ENCODE measurements around the gene DDX20.

DDX20 gene

GRCh38 chr1:111716333-111716732 lies 39.4 kb upstream of the DDX20 start:
- Histone ChIP-seq H4K91ac (ENCODE audit: low read length) (no peak overlapping the region), H2AFZ (ENCODE audit: low read depth, low read length) (no peak overlapping the region), H3K14ac (ENCODE audit: low read length in 2 of 2) (no peak overlapping the region), H3K36me3 (ENCODE audit: control insufficient read depth in 1 of 2, insufficient read depth in 2 of 2, low read depth in 1 of 2, low read length in 2 of 2) (peaks cover 0 to 26% of the 10 kb centered on the region in 2 experiments), H4K8ac (ENCODE audit: low read length) (no peak overlapping the region), H2BK15ac (ENCODE audit: low read depth, poor library complexity, severe bottlenecking) (no peak overlapping the region), H3K4me2 (ENCODE audit: low read length, poor library complexity, severe bottlenecking) (no peak overlapping the region), H3K18ac (ENCODE audit: low read depth in 1 of 2, low read length in 2 of 2) (no peak overlapping the region), H2BK5ac (ENCODE audit: low read depth, low read length, poor library complexity, severe bottlenecking) (no peak overlapping the region), H3K79me1 (replicated peaks; ENCODE audit: low read length, poor library complexity, severe bottlenecking) (peaks cover 1% of the 10 kb centered on the region), H3K27ac (ENCODE audit: low read length, poor library complexity, severe bottlenecking) (no peak overlapping the region), H3K9ac (ENCODE audit: low read length) (no peak overlapping the region), H3K9me3 (ENCODE audit: control insufficient read depth, low read length) (no peaks in the 10 kb centered on the region), H2AK5ac (ENCODE audit: low read length, severe bottlenecking) (no peak overlapping the region), H2BK12ac (ENCODE audit: low read length in 2 of 2) (no peak overlapping the region), H3K23ac (ENCODE audit: low read length in 2 of 2) (no peak overlapping the region), H3K4me1 (ENCODE audit: control insufficient read depth, insufficient read depth, low read depth, low read length) (peaks cover 4% of the 10 kb centered on the region), H3K27me3 (ENCODE audit: control insufficient read depth in 1 of 2, insufficient read depth in 1 of 2, low read length in 2 of 2) (no peaks in the 10 kb centered on the region), H3K4ac (ENCODE audit: low read depth in 1 of 2, low read length in 2 of 2) (no peak overlapping the region), H2BK120ac (ENCODE audit: low read depth, low read length) (no peak overlapping the region), H3K4me3 (ENCODE audit: insufficient read depth in 1 of 2, low read depth in 1 of 2, low read length in 2 of 2) (no peak overlapping the region)
- WGBS = 62% methylated on average over 2 of the region's 3 CpGs
- DNase-seq = no peak

DNA sequence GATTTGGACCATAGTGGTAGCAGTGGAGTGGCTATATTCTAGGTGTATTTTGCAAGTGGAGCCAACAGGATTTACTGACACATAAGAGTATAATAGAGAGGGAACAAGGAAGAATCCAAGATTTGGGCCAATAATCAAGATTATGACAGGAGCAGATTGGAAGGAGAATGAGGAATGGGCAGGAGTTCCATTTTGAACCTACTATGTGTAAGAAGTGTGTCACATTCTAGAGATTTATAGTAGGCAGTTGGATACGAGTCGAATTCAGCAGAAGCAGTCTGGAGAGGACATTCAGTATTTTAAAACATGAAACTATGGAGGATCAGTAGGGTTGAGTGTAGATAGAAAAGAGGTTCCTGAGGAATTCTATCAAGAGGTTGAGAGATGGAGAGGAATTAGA lies 38.3 kb upstream of the DDX20 start:
- Histone ChIP-seq H4K91ac (ENCODE audit: low read length) (no peak overlapping the region), H2AK5ac (ENCODE audit: low read length, severe bottlenecking) (no peak overlapping the region), H2BK5ac (ENCODE audit: low read depth, low read length, poor library complexity, severe bottlenecking) (no peak overlapping the region), H3K4me3 (ENCODE audit: insufficient read depth in 1 of 2, low read depth in 1 of 2, low read length in 2 of 2) (no peak overlapping the region), H2AFZ (ENCODE audit: low read depth, low read length) (no peak overlapping the region), H3K18ac (ENCODE audit: low read depth in 1 of 2, low read length in 2 of 2) (no peak overlapping the region), H2BK12ac (ENCODE audit: low read length in 2 of 2) (no peak overlapping the region), H3K27ac (ENCODE audit: low read length, poor library complexity, severe bottlenecking) (no peak overlapping the region), H3K27me3 (ENCODE audit: control insufficient read depth in 1 of 2, insufficient read depth in 1 of 2, low read length in 2 of 2) (no peaks in the 10 kb centered on the region), H3K4ac (ENCODE audit: low read depth in 1 of 2, low read length in 2 of 2) (no peak overlapping the region), H3K9ac (ENCODE audit: low read length) (no peak overlapping the region), H3K14ac (ENCODE audit: low read length in 2 of 2) (no peak overlapping the region), H2BK15ac (ENCODE audit: low read depth, poor library complexity, severe bottlenecking) (no peak overlapping the region), H3K36me3 (ENCODE audit: control insufficient read depth in 1 of 2, insufficient read depth in 2 of 2, low read depth in 1 of 2, low read length in 2 of 2) (peaks cover 0 to 15% of the 10 kb centered on the region in 2 experiments), H3K4me2 (ENCODE audit: low read length, poor library complexity, severe bottlenecking) (no peak overlapping the region), H3K4me1 (ENCODE audit: control insufficient read depth, insufficient read depth, low read depth, low read length) (peaks cover 4% of the 10 kb centered on the region), H3K79me1 (replicated peaks; ENCODE audit: low read length, poor library complexity, severe bottlenecking) (peaks cover 1% of the 10 kb centered on the region), H2BK120ac (ENCODE audit: low read depth, low read length) (no peak overlapping the region), H3K23ac (ENCODE audit: low read length in 2 of 2) (no peak overlapping the region), H4K8ac (ENCODE audit: low read length) (no peak overlapping the region), H3K9me3 (ENCODE audit: control insufficient read depth, low read length) (no peaks in the 10 kb centered on the region)
- DNase-seq = no peak
- 97% methylated on average over 2 of the region's 2 CpGs for WGBS

DNA sequence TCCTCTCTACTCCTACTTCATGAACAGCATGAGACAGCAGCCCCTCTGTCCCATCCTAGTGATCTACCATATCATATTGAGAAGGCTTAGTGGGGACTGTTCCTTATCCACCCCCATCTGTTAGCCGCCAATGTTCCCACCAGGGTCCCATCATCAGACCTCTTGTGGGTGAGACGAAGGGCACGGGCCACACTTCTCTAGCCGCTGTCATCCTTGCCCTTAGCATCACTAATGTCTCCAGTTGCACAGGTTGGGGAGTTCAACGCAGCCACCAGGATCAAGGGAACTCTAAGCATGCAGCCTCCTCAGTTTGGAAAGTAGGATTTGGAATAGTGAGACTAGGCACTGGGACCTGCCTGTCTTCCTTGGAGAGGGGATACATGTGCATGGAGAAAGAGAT lies 36.6 kb upstream of the DDX20 start:
- Histone ChIP-seq H3K23ac (ENCODE audit: low read length in 2 of 2) (no peak overlapping the region), H3K36me3 (ENCODE audit: control insufficient read depth in 1 of 2, insufficient read depth in 2 of 2, low read depth in 1 of 2, low read length in 2 of 2) (peaks cover 0 to 9% of the 10 kb centered on the region in 2 experiments), H3K9ac (ENCODE audit: low read length) (no peak overlapping the region), H4K8ac (ENCODE audit: low read length) (no peak overlapping the region), H2BK5ac (ENCODE audit: low read depth, low read length, poor library complexity, severe bottlenecking) (no peak overlapping the region), H3K14ac (ENCODE audit: low read length in 2 of 2) (no peak overlapping the region), H2AK5ac (ENCODE audit: low read length, severe bottlenecking) (no peak overlapping the region), H3K4me1 (ENCODE audit: control insufficient read depth, insufficient read depth, low read depth, low read length) (peaks cover 4% of the 10 kb centered on the region), H2BK15ac (ENCODE audit: low read depth, poor library complexity, severe bottlenecking) (no peak overlapping the region), H3K4ac (ENCODE audit: low read depth in 1 of 2, low read length in 2 of 2) (no peak overlapping the region), H3K18ac (ENCODE audit: low read depth in 1 of 2, low read length in 2 of 2) (no peak overlapping the region), H2AFZ (ENCODE audit: low read depth, low read length) (no peak overlapping the region), H3K27me3 (ENCODE audit: control insufficient read depth in 1 of 2, insufficient read depth in 1 of 2, low read length in 2 of 2) (no peaks in the 10 kb centered on the region), H2BK12ac (ENCODE audit: low read length in 2 of 2) (no peak overlapping the region), H3K4me3 (ENCODE audit: insufficient read depth in 1 of 2, low read depth in 1 of 2, low read length in 2 of 2) (no peak overlapping the region), H3K27ac (ENCODE audit: low read length, poor library complexity, severe bottlenecking) (no peak overlapping the region), H4K91ac (ENCODE audit: low read length) (no peak overlapping the region), H3K79me1 (replicated peaks; ENCODE audit: low read length, poor library complexity, severe bottlenecking) (peaks cover 1% of the 10 kb centered on the region), H3K4me2 (ENCODE audit: low read length, poor library complexity, severe bottlenecking) (no peak overlapping the region), H2BK120ac (ENCODE audit: low read depth, low read length) (no peak overlapping the region), H3K9me3 (ENCODE audit: control insufficient read depth, low read length) (no peaks in the 10 kb centered on the region)
- DNase-seq = no peak
- 100% methylated on average over 2 of the region's 5 CpGs for WGBS

GRCh38 chr1:111719674-111720132 lies 36.0 kb upstream of the DDX20 start:
- Histone ChIP-seq H2AK5ac (ENCODE audit: low read length, severe bottlenecking) (no peak overlapping the region), H2BK12ac (ENCODE audit: low read length in 2 of 2) (peak overlapping the region; percentile 25 to 28), H4K8ac (ENCODE audit: low read length) (no peak overlapping the region), H2BK15ac (ENCODE audit: low read depth, poor library complexity, severe bottlenecking) (no peak overlapping the region), H4K91ac (ENCODE audit: low read length) (no peak overlapping the region), H3K36me3 (ENCODE audit: control insufficient read depth in 1 of 2, insufficient read depth in 2 of 2, low read depth in 1 of 2, low read length in 2 of 2) (peaks cover 0 to 9% of the 10 kb centered on the region in 2 experiments), H3K79me1 (replicated peaks; ENCODE audit: low read length, poor library complexity, severe bottlenecking) (peaks cover 1% of the 10 kb centered on the region), H3K9me3 (ENCODE audit: control insufficient read depth, low read length) (no peaks in the 10 kb centered on the region), H3K23ac (ENCODE audit: low read length in 2 of 2) (no peak overlapping the region), H2AFZ (ENCODE audit: low read depth, low read length) (no peak overlapping the region), H2BK5ac (ENCODE audit: low read depth, low read length, poor library complexity, severe bottlenecking) (no peak overlapping the region), H3K4me2 (ENCODE audit: low read length, poor library complexity, severe bottlenecking) (no peak overlapping the region), H2BK120ac (ENCODE audit: low read depth, low read length) (no peak overlapping the region), H3K4me3 (ENCODE audit: insufficient read depth in 1 of 2, low read depth in 1 of 2, low read length in 2 of 2) (no peak overlapping the region), H3K14ac (ENCODE audit: low read length in 2 of 2) (no peak overlapping the region), H3K4ac (ENCODE audit: low read depth in 1 of 2, low read length in 2 of 2) (no peak overlapping the region), H3K27ac (ENCODE audit: low read length, poor library complexity, severe bottlenecking) (no peak overlapping the region), H3K18ac (ENCODE audit: low read depth in 1 of 2, low read length in 2 of 2) (no peak overlapping the region), H3K4me1 (ENCODE audit: control insufficient read depth, insufficient read depth, low read depth, low read length) (peaks cover 4% of the 10 kb centered on the region), H3K27me3 (ENCODE audit: control insufficient read depth in 1 of 2, insufficient read depth in 1 of 2, low read length in 2 of 2) (no peaks in the 10 kb centered on the region), H3K9ac (ENCODE audit: low read length) (no peak overlapping the region)
- 93% methylated on average over 1 of the region's 4 CpGs for WGBS
- no peak for DNase-seq
